ENCODE results near the gene GALNT11.
"Not testable (repeated sequence)": the region's sequence is repeated elsewhere in the genome, so short reads cannot be mapped to it uniquely, and the experiment has no call there.

The GALNT11 gene

DNA sequence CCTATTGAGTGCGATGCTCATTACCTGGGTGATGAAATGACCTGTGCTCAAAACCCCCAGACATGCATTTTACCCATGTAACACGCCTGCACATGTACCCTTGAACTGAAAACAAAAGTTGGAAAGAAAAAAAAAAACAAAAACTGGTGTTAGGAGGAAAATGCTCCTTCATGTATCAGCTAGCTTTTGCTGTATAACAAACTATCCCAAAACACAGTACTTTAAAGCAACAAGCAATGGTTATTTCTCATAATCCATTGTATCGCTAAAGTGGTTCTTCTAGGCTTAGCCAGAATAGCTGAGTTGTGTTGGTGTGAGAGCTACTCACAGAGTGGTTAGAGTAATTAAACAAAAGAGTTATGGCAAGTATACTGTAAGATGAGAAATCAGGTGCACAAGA, 12.2 kb upstream of the GALNT11 start:
- TF ChIP-seq CTCF (IDR thresholded peaks at IDR 0.05; ENCODE audit: low read depth, low read length, missing control alignments) = no peak
- H3K4me3 ChIP-seq (ENCODE audit: low read depth, low read length) = no peak overlapping the region
- in situ Hi-C loops (cut with HindIII; ENCODE audit: low sequenced_read_pairs) = no loop called here
- DNase-seq (ENCODE audit: low read depth) = no peak

DNA sequence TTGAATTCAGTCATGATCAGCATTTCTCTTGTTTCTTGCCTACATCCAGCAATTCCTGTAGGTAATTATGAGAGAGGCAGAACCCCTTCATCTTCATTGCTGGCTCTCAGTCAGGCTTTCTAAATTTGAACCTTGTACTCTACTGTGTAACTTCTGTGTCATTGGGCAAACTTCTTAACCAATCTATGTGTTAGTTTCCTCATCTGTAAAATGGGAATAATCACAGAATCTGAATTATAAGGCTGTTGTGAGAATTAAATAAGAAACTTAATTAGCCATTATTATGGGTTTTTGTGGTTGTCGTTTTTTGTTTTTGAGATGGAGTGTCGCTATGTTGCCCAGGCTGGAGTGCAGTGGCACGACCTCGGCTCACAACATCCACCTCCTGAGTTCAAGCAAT, 11.5 kb upstream of the GALNT11 start:
- no peak for DNase-seq (ENCODE audit: low read depth)
- no peak for TF ChIP-seq CTCF (IDR thresholded peaks at IDR 0.05; ENCODE audit: low read depth, low read length, missing control alignments)
- in situ Hi-C loops (cut with HindIII; ENCODE audit: low sequenced_read_pairs) = no loop called here
- no peak overlapping the region for H3K4me3 ChIP-seq (ENCODE audit: low read depth, low read length)

GRCh38 chr7:152014722-152015121, 10.8 kb upstream of the GALNT11 start:
- TF ChIP-seq CTCF (IDR thresholded peaks at IDR 0.05; ENCODE audit: low read depth, low read length, missing control alignments) = no peak
- no peak for DNase-seq (ENCODE audit: low read depth)
- in situ Hi-C loops (cut with HindIII; ENCODE audit: low sequenced_read_pairs) = no loop called here
- H3K4me3 ChIP-seq (ENCODE audit: low read depth, low read length) = no peak overlapping the region

- no peak for DNase-seq (ENCODE audit: low read depth)
- TF ChIP-seq CTCF (IDR thresholded peaks at IDR 0.05; ENCODE audit: low read depth, low read length, missing control alignments) = no peak
- in situ Hi-C loops (cut with HindIII; ENCODE audit: low sequenced_read_pairs) = no loop called here
- H3K4me3 ChIP-seq (ENCODE audit: low read depth, low read length) = no peak overlapping the region
Measured at GRCh38 chr7:152015600-152015999, 9.9 kb upstream of the GALNT11 start.

DNA sequence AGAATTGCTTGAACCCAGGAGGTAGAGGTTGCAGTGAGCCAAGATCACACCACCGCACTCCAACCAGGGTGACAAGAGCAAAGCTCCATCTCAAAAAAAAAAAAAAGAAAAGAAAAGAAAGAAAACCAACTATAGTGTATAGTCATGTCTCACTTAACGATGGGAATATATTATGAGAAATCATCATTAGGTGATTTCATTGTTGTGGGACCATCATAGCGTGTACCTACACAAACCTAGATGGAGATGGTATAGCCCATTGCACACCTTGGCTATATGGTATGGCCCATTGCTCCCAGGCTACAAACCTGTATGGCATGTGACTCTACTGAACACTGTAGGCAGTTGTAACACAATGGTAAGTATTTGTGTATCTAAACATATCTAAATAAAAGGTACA, 8.5 kb upstream of the GALNT11 start:
- no peak overlapping the region for H3K4me3 ChIP-seq (ENCODE audit: low read depth, low read length)
- TF ChIP-seq CTCF (IDR thresholded peaks at IDR 0.05; ENCODE audit: low read depth, low read length, missing control alignments) = no peak
- no peak for DNase-seq (ENCODE audit: low read depth)
- in situ Hi-C loops (cut with HindIII; ENCODE audit: low sequenced_read_pairs) = no loop called here

GRCh38 chr7:152017683-152018082, 7.8 kb upstream of the GALNT11 start:
- H3K4me3 ChIP-seq (ENCODE audit: low read depth, low read length); DNase-seq (ENCODE audit: low read depth); in situ Hi-C loops (cut with HindIII; ENCODE audit: low sequenced_read_pairs): not testable (repeated sequence)

GRCh38 chr7:152021740-152022139, 3.7 kb upstream of the GALNT11 start:
- DNase-seq (ENCODE audit: low read depth); in situ Hi-C loops (cut with HindIII; ENCODE audit: low sequenced_read_pairs); H3K4me3 ChIP-seq (ENCODE audit: low read depth, low read length): not testable (repeated sequence)
